Left hindlimb (tissue), 1 donor: Measurements from ENCODE around the gene JPH2.
"Not testable (repeated sequence)": the region's sequence is repeated elsewhere in the genome, so short reads cannot be mapped to it uniquely, and the experiment has no call there.

ENCODE experiments used
- DNase-seq: peaks from one replicate; pipeline ENCODE4 v3.0.0-alpha.2; 2018

JPH2 gene

GRCh38 chr20:44211177-44212039, 24.4 kb upstream of the JPH2 start:
- no peak for DNase-seq

- DNase-seq, result peak; percentile 98
Measured at GRCh38 chr20:44210406-44211176, 23.6 kb upstream of the JPH2 start, which contains the start of gene OSER1. Gene OSER1, minus strand, starts transcription at chr20:44210771. Its CDS starts 3,814 bp downstream, at chr20:44206957.

- peak; percentile 42 for DNase-seq
Measured at GRCh38 chr20:44209686-44210405, 22.9 kb upstream of the JPH2 start.

GRCh38 chr20:44208770-44209169, 21.8 kb upstream of the JPH2 start:
- DNase-seq, result no peak

GRCh38 chr20:44208165-44208564, 21.2 kb upstream of the JPH2 start:
- no peak for DNase-seq

- no peak for DNase-seq
Measured at GRCh38 chr20:44207126-44207723, 20.2 kb upstream of the JPH2 start.

- DNase-seq, result no peak
Measured at GRCh38 chr20:44206132-44206531, 19.1 kb upstream of the JPH2 start.

- DNase-seq, result no peak
Measured at GRCh38 chr20:44204832-44205215, 17.8 kb upstream of the JPH2 start.

GRCh38 chr20:44204156-44204831, 17.3 kb upstream of the JPH2 start:
- no peak for DNase-seq

- DNase-seq, result no peak
Measured at GRCh38 chr20:44203161-44203560, 16.2 kb upstream of the JPH2 start.

- DNase-seq, result no peak
Measured at GRCh38 chr20:44200983-44201382, 14.0 kb upstream of the JPH2 start.

GRCh38 chr20:44200371-44200770, 13.4 kb upstream of the JPH2 start:
- DNase-seq, result no peak

- no peak for DNase-seq
Measured at GRCh38 chr20:44199877-44200276, 12.9 kb upstream of the JPH2 start.

- no peak for DNase-seq
Measured at GRCh38 chr20:44198872-44199271, 11.9 kb upstream of the JPH2 start.

- DNase-seq, result no peak
Measured at GRCh38 chr20:44196271-44196670, 9.3 kb upstream of the JPH2 start.

GRCh38 chr20:44195605-44196004, 8.6 kb upstream of the JPH2 start:
- DNase-seq, result no peak

- no peak for DNase-seq
Measured at GRCh38 chr20:44193801-44194200, 6.8 kb upstream of the JPH2 start.

GRCh38 chr20:44191640-44192039, 4.7 kb upstream of the JPH2 start:
- not testable (repeated sequence) for DNase-seq

GRCh38 chr20:44190197-44190852, 3.3 kb upstream of the JPH2 start:
- DNase-seq, result peak; percentile 43

GRCh38 chr20:44188752-44189151, 1.8 kb upstream of the JPH2 start:
- no peak for DNase-seq
